Left lung (tissue), 10 donors: ENCODE measurements around the gene RAB9A. TPM values are rescaled to one million over a fixed set of nuclear protein-coding genes. Genes with fewer than 3 reads are reported as not detected.

Experiments
- ATAC-seq: fragments of 200-7000 bp; cut with Tn5 transposase; one replicate; pipeline ENCODE4 v1.9.1; 2020; ENCODE audit warnings: moderate library complexity
- DNase-seq, 4 donors: peaks; one replicate each; pipeline ENCODE4 v3.0.0-alpha.2; 2013 to 2020
- H3K27ac ChIP-seq, 2 donors: fragments of 200-600 bp; sonication (generic) in 1 of 2; one replicate each; pipeline versions ENCODE4 v1.5.0 to v1.8.0; 2020 to 2021
- H3K27me3 ChIP-seq, 2 donors: fragments of 200-600 bp; sonication (generic) in 1 of 2; one replicate each; pipeline versions ENCODE4 v1.5.0 to v1.8.0; 2020 to 2021
- H3K36me3 ChIP-seq, 2 donors: fragments of 200-600 bp; sonication (generic) in 1 of 2; one replicate each; pipeline versions ENCODE4 v1.5.0 to v1.8.0; 2020 to 2021
- H3K4me1 ChIP-seq, 2 donors: fragments of 200-600 bp; one replicate each; pipeline ENCODE4 v1.8.0; 2021
- H3K4me3 ChIP-seq, 2 donors: fragments of 200-600 bp; sonication (generic) in 1 of 2; one replicate each; pipeline versions ENCODE4 v1.5.0 to v1.8.0; 2020 to 2021; ENCODE audit warnings: mild to moderate bottlenecking in 1 of 2
- H3K9me3 ChIP-seq, 2 donors: fragments of 200-600 bp; sonication (generic) in 1 of 2; one replicate each; pipeline versions ENCODE4 v1.5.0 to v1.8.0; 2020 to 2021
- CTCF ChIP-seq, 2 donors: fragments of 200-600 bp; sonication (generic) in 1 of 2; IDR thresholded peaks; one replicate each; pipeline versions ENCODE4 v1.5.0 to v1.8.0; 2021; ENCODE audit warnings: antibody characterized with exemption in 2 of 2
- intact Hi-C, 2 donors: fragments of 100-400 bp; cut with DNase I; formaldehyde crosslinking; loops; one replicate each; pipeline versions ENCODE4 v1.11.2 to v1.14.2; 2022
- polyA plus RNA-seq, 6 donors: library from polyadenylated mRNA; unstranded; fragments of 120-200 nt; gene quantifications; one replicate each; pipeline ENCODE4 v1.2.1, GENCODE V29; 2013; ENCODE audit not compliant: insufficient read length in 6 of 6
- total RNA-seq, 2 donors: library from RNA; stranded (reverse); fragmentation: NEBNext Ultra II Directional; extraction: Animal tissue kit (Norgen Biotek cat#: 25700); gene quantifications; one replicate each; pipeline ENCODE4 v1.2.1, GENCODE V29; 2021
- donor health status: DM: no; HTN: yes; CAD: no.
- donor health status: DM: no; HTN: no; CAD: no.

RAB9A gene
- total and polyA plus RNA-seq, 8 donors: 22.5 to 32.4 (median 24.5) TPM

- Histone ChIP-seq H3K4me1 (peaks cover 0 to 4% of the 10 kb centered on the region in 2 donors), H3K36me3 (no peaks in the 10 kb centered on the region), H3K27ac (peak overlapping the region in 1 of 2 donors; percentile 64), H3K4me3 (no peak overlapping the region), H3K27me3 (no peaks in the 10 kb centered on the region), H3K9me3 (no peaks in the 10 kb centered on the region)
- peak; percentile 41 for ATAC-seq
- no peak for TF ChIP-seq CTCF (IDR thresholded peaks at IDR 0.05)
- DNase-seq: no peak
- intact Hi-C loops: loop anchor here in 1 of 2 donors (5.0 kb wide), 1 partner anchor 373 kb away; no protein-coding TSS in a partner anchor
These were observed 29.9 kb upstream of the RAB9A start for GRCh38 chrX:13659063-13659462.

GRCh38 chrX:13661735-13662288 is 27.1 kb upstream of the RAB9A start:
- ATAC-seq (no peak), DNase-seq (no peak)
- Histone ChIP-seq H3K27ac (peak overlapping the region; percentile 39 to 41), H3K9me3 (no peaks in the 10 kb centered on the region), H3K27me3 (no peaks in the 10 kb centered on the region), H3K36me3 (no peaks in the 10 kb centered on the region), H3K4me3 (no peak overlapping the region), H3K4me1 (peaks cover 0 to 10% of the 10 kb centered on the region in 2 donors)
- TF ChIP-seq CTCF (IDR thresholded peaks at IDR 0.05): no peak
- intact Hi-C loops: no loop called here

GRCh38 chrX:13662355-13662791 is 26.6 kb upstream of the RAB9A start:
- intact Hi-C loops: no loop called here
- Histone ChIP-seq H3K27me3 (no peaks in the 10 kb centered on the region), H3K9me3 (no peaks in the 10 kb centered on the region), H3K4me1 (peaks cover 0 to 10% of the 10 kb centered on the region in 2 donors), H3K4me3 (no peak overlapping the region), H3K27ac (peak overlapping the region; percentile 39 to 41), H3K36me3 (no peaks in the 10 kb centered on the region)
- ATAC-seq: peak; percentile 24
- TF ChIP-seq CTCF (IDR thresholded peaks at IDR 0.05): no peak
- DNase-seq: no peak

GRCh38 chrX:13664020-13664419 is 24.9 kb upstream of the RAB9A start:
- intact Hi-C loops: no loop called here
- Histone ChIP-seq H3K4me1 (peaks cover 0 to 12% of the 10 kb centered on the region in 2 donors), H3K36me3 (no peaks in the 10 kb centered on the region), H3K27me3 (no peaks in the 10 kb centered on the region), H3K9me3 (no peaks in the 10 kb centered on the region), H3K27ac (no peak overlapping the region), H3K4me3 (no peak overlapping the region)
- TF ChIP-seq CTCF (IDR thresholded peaks at IDR 0.05): no peak
- no peak for DNase-seq
- peak; percentile 50 for ATAC-seq

GRCh38 chrX:13666836-13667235 is 22.1 kb upstream of the RAB9A start:
- Histone ChIP-seq H3K4me1 (peaks cover 0 to 9% of the 10 kb centered on the region in 2 donors), H3K27ac (no peak overlapping the region), H3K27me3 (no peaks in the 10 kb centered on the region), H3K9me3 (no peaks in the 10 kb centered on the region), H3K36me3 (no peaks in the 10 kb centered on the region), H3K4me3 (no peak overlapping the region)
- ATAC-seq (no peak), DNase-seq (no peak)
- TF ChIP-seq CTCF (IDR thresholded peaks at IDR 0.05): no peak
- intact Hi-C loops: no loop called here
